ENCODE measurements around the gene ATP5PB. TPM values are rescaled to one million over a fixed set of nuclear protein-coding genes. Genes with fewer than 3 reads are reported as not detected.

Gene ATP5PB
- total RNA-seq, 2 experiments from 2014 or later: 286 to 303 TPM

DNA sequence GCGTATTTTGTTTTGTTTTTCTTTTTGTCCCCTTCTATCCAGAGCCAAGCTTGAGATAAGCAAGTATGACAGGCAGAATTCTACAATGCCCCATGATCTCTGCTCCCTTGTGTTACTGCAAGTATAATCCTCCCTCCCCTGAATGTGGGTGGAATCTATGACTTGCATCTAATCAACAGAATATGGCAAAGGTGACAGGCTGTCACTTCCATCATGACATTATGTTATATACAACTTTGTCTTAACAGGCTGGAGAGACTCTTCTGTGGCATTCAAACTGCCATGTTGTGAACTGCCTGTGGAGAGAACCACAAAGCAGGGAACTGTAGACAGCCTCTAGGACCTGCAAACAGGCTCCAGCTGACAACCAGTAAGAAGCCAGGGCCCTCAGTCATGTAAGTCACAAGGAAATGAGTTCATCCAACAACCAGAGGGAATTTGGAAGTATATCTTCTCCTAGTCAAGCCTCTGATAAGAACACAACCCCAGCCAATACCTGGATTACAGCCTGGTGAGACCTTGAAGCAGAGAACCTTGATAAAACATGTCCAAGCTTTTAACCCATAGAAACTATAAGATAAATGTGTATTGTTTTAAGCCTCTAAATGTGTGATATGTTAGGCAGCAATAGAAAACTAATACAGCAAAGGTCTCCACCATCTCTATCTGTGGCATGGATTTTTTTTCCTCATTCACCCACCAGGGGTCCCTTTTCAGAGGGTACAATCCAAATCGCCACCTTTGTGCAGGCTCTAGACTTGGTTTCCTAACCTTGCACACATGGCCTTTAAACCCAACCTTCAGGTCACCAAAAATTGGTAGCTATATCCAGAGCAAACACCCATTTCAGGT, 18.8 kb downstream of the ATP5PB start:
- no peaks in the 10 kb centered on the region for H3K9me2 ChIP-seq (ENCODE audit: insufficient read depth, low read length)
- H3K4me2 ChIP-seq (ENCODE audit: low read length): no peak overlapping the region
- ChIA-PET CTCF (ENCODE audit: unreplicated experiment) (no interaction called here), POLR2A (interaction anchor here (1.0 to 1.3 kb wide), 2 partner anchors 13 to 283 kb away, joined by 3 read pairs; no protein-coding TSS in a partner anchor)
- H3K4me1 ChIP-seq (ENCODE audit: insufficient read depth, low read length, poor library complexity, severe bottlenecking): peaks cover 23% of the 10 kb centered on the region
- H3K36me3 ChIP-seq (ENCODE audit: insufficient read depth, low read length): peaks cover 26% of the 10 kb centered on the region
- no peak overlapping the region for H3K27ac ChIP-seq (ENCODE audit: low read depth, low read length, poor library complexity, severe bottlenecking)
- BruUV-seq (replicated peaks): no TSS peak
- no peaks in the 10 kb centered on the region for H3K79me2 ChIP-seq (ENCODE audit: insufficient read depth, low read depth, low read length)
- intact Hi-C loops (cut with micrococcal nuclease; ENCODE audit: unreplicated experiment): no loop called here
- TF ChIP-seq EZH2phosphoT487 (IDR thresholded peaks at IDR 0.05; ENCODE audit: borderline replicate concordance, low read depth, low read length) (no peak), CTCF (conservative IDR thresholded peaks at IDR 0.05; ENCODE audit: low read length) (peak; percentile 63)
- peak; percentile 16 for DNase-seq (ENCODE audit: low spot score)
- peaks cover 4% of the 10 kb centered on the region; the same call in 1 of the 2 replicates for H3K9me3 ChIP-seq (ENCODE audit: low read length)
- no peaks in the 10 kb centered on the region for H4K20me1 ChIP-seq (ENCODE audit: insufficient read depth, low read length)
- no peak overlapping the region for H3K4me3 ChIP-seq (ENCODE audit: low read depth, low read length, poor library complexity, severe bottlenecking)
- no peak overlapping the region for H2AFZ ChIP-seq (ENCODE audit: low read length)

- Histone ChIP-seq H3K4me2 (ENCODE audit: low read length) (no peak overlapping the region), H3K4me3 (ENCODE audit: low read depth, low read length, poor library complexity, severe bottlenecking) (no peak overlapping the region), H3K27ac (ENCODE audit: low read depth, low read length, poor library complexity, severe bottlenecking) (no peak overlapping the region), H4K20me1 (ENCODE audit: insufficient read depth, low read length) (no peaks in the 10 kb centered on the region), H3K9me2 (ENCODE audit: insufficient read depth, low read length) (no peaks in the 10 kb centered on the region), H3K36me3 (ENCODE audit: insufficient read depth, low read length) (peaks cover 22% of the 10 kb centered on the region), H3K9me3 (ENCODE audit: low read length) (peaks cover 4% of the 10 kb centered on the region; the same call in 1 of the 2 replicates), H3K4me1 (ENCODE audit: insufficient read depth, low read length, poor library complexity, severe bottlenecking) (peaks cover 23% of the 10 kb centered on the region), H3K79me2 (ENCODE audit: insufficient read depth, low read depth, low read length) (no peaks in the 10 kb centered on the region), H2AFZ (ENCODE audit: low read length) (no peak overlapping the region)
- CTCF ChIA-PET (ENCODE audit: unreplicated experiment): no interaction called here
- intact Hi-C loops (cut with micrococcal nuclease; ENCODE audit: unreplicated experiment): no loop called here
- DNase-seq (ENCODE audit: low spot score): no peak
- no TSS peak for BruUV-seq (replicated peaks)
- POLR2A ChIA-PET: interaction anchor here (0.6 to 1.3 kb wide), 4 partner anchors 12 to 283 kb away, joined by 3 to 4 read pairs (median 3); no protein-coding TSS in a partner anchor
- TF ChIP-seq CTCF (conservative IDR thresholded peaks at IDR 0.05; ENCODE audit: low read length) (peak; percentile 7; the same call in 1 of the 2 replicates), EZH2phosphoT487 (IDR thresholded peaks at IDR 0.05; ENCODE audit: borderline replicate concordance, low read depth, low read length) (no peak)
Observed at GRCh38 chr1:111468717-111469100, 19.4 kb downstream of the ATP5PB start.

- Histone ChIP-seq H3K36me3 (ENCODE audit: insufficient read depth, low read length) (peaks cover 22% of the 10 kb centered on the region), H3K79me2 (ENCODE audit: insufficient read depth, low read depth, low read length) (no peaks in the 10 kb centered on the region), H4K20me1 (ENCODE audit: insufficient read depth, low read length) (no peaks in the 10 kb centered on the region), H3K9me3 (ENCODE audit: low read length) (peaks cover 4% of the 10 kb centered on the region; the same call in 1 of the 2 replicates), H2AFZ (ENCODE audit: low read length) (no peak overlapping the region), H3K4me3 (ENCODE audit: low read depth, low read length, poor library complexity, severe bottlenecking) (no peak overlapping the region), H3K9me2 (ENCODE audit: insufficient read depth, low read length) (no peaks in the 10 kb centered on the region), H3K4me1 (ENCODE audit: insufficient read depth, low read length, poor library complexity, severe bottlenecking) (peaks cover 23% of the 10 kb centered on the region), H3K27ac (ENCODE audit: low read depth, low read length, poor library complexity, severe bottlenecking) (no peak overlapping the region), H3K4me2 (ENCODE audit: low read length) (no peak overlapping the region)
- CTCF ChIA-PET (ENCODE audit: unreplicated experiment): no interaction called here
- intact Hi-C loops (cut with micrococcal nuclease; ENCODE audit: unreplicated experiment): no loop called here
- no TSS peak for BruUV-seq (replicated peaks)
- TF ChIP-seq EZH2phosphoT487 (IDR thresholded peaks at IDR 0.05; ENCODE audit: borderline replicate concordance, low read depth, low read length) (no peak), CTCF (conservative IDR thresholded peaks at IDR 0.05; ENCODE audit: low read length) (no peak)
- POLR2A ChIA-PET: no interaction called here
- no peak for DNase-seq (ENCODE audit: low spot score)
Observed at GRCh38 chr1:111469539-111469938, 20.3 kb downstream of the ATP5PB start.
